Neuronal stem cell (in vitro differentiated cells): ENCODE data around the gene HOXB8.

ENCODE experiments used
- DNase-seq: peaks from one replicate; pipeline ENCODE4 v3.0.0-alpha.2; 2013; ENCODE audit warnings: low spot score
- H2AFZ ChIP-seq: one replicate; pipeline ENCODE4 v1.6.1; 2013; ENCODE audit warnings: mild to moderate bottlenecking, low read length, inconsistent platforms
- H2AK5ac ChIP-seq: 2 replicates; pipeline ENCODE4 v1.6.1; 2013; ENCODE audit warnings: low read depth, mild to moderate bottlenecking, inconsistent platforms, low read length, moderate library complexity, mixed read lengths
- H2BK120ac ChIP-seq: 2 replicates; pipeline ENCODE4 v1.6.1; 2013; ENCODE audit warnings: low read depth, mild to moderate bottlenecking, inconsistent platforms, low read length, moderate library complexity, mixed read lengths
- H2BK12ac ChIP-seq: one replicate; pipeline ENCODE4 v1.6.1; 2013; ENCODE audit warnings: low read length, inconsistent platforms
- H2BK15ac ChIP-seq: 2 replicates; pipeline ENCODE4 v1.6.1; 2013; ENCODE audit warnings: mild to moderate bottlenecking, low read length, inconsistent platforms, mixed read lengths
- H2BK5ac ChIP-seq: one replicate; pipeline ENCODE4 v1.6.1; 2013; ENCODE audit warnings: inconsistent platforms, mild to moderate bottlenecking, low read length, moderate library complexity
- H3K14ac ChIP-seq: one replicate; pipeline ENCODE4 v1.6.1; 2013; ENCODE audit warnings: low read length, inconsistent platforms
- H3K18ac ChIP-seq: 2 replicates; pipeline ENCODE4 v1.6.1; 2013; ENCODE audit warnings: low read length, inconsistent platforms
- H3K23ac ChIP-seq: 2 replicates; pipeline ENCODE4 v1.6.1; 2013; ENCODE audit warnings: low read depth, mild to moderate bottlenecking, mixed read lengths, low read length, inconsistent platforms; ENCODE audit not compliant: poor library complexity
- H3K27ac ChIP-seq: replicated peaks from 3 replicates; pipeline ENCODE4 v1.5.1; 2013; ENCODE audit warnings: low read length, inconsistent platforms
- H3K27me3 ChIP-seq, 3 experiments: 2 replicates each; pipeline ENCODE4 v1.6.1; 2013; ENCODE audit warnings: low read length in 3 of 3, mild to moderate bottlenecking in 2 of 3, inconsistent platforms in 1 of 3, low read depth in 1 of 3, mixed read lengths in 1 of 3, moderate library complexity in 1 of 3; ENCODE audit not compliant: control insufficient read depth in 3 of 3, insufficient read depth in 3 of 3
- H3K36me3 ChIP-seq, 2 donors: replicated peaks in 1 of 2; 2 replicates each; pipeline ENCODE4 v1.6.1; 2013; ENCODE audit warnings: low read length in 2 of 2; ENCODE audit not compliant: control insufficient read depth in 2 of 2, insufficient read depth in 2 of 2
- H3K4ac ChIP-seq: 2 replicates; pipeline ENCODE4 v1.6.1; 2013; ENCODE audit warnings: inconsistent platforms, mild to moderate bottlenecking, low read length, moderate library complexity
- H3K4me1 ChIP-seq, 2 donors: 1 replicate in 1 of 2; 2 replicates in 1 of 2; pipeline ENCODE4 v1.6.1; 2013; ENCODE audit warnings: low read length in 2 of 2, low read depth in 1 of 2; ENCODE audit not compliant: control insufficient read depth in 2 of 2, insufficient read depth in 1 of 2
- H3K4me2 ChIP-seq: one replicate; pipeline ENCODE4 v1.6.1; 2013; ENCODE audit warnings: mild to moderate bottlenecking, low read length, inconsistent platforms; ENCODE audit not compliant: insufficient read depth, poor library complexity, severe bottlenecking
- H3K4me3 ChIP-seq, 2 donors: 2 replicates each; pipeline ENCODE4 v1.5.1; 2013; ENCODE audit warnings: low read length in 2 of 2, mild to moderate bottlenecking in 2 of 2, inconsistent platforms in 1 of 2, moderate library complexity in 1 of 2
- H3K79me1 ChIP-seq: one replicate; pipeline ENCODE4 v1.6.1; 2013; ENCODE audit warnings: low read depth, mild to moderate bottlenecking, inconsistent platforms, low read length, moderate library complexity
- H3K9ac ChIP-seq: one replicate; pipeline ENCODE4 v1.6.1; 2013; ENCODE audit warnings: mild to moderate bottlenecking, low read depth, low read length, inconsistent platforms; ENCODE audit not compliant: poor library complexity
- H3K9me3 ChIP-seq, 2 donors: replicated peaks in 1 of 2; 2 replicates each; pipeline versions ENCODE3 to v1.6.1; 2013; ENCODE audit warnings: low read length in 2 of 2, mild to moderate bottlenecking in 2 of 2, inconsistent platforms in 1 of 2, low read depth in 1 of 2, mixed read lengths in 1 of 2, moderate library complexity in 1 of 2; ENCODE audit not compliant: control insufficient read depth in 2 of 2, insufficient read depth in 1 of 2
- H4K8ac ChIP-seq: one replicate; pipeline ENCODE4 v1.6.1; 2013; ENCODE audit warnings: low read depth, mild to moderate bottlenecking, inconsistent platforms, low read length, moderate library complexity
- H4K91ac ChIP-seq: one replicate; pipeline ENCODE4 v1.6.1; 2013; ENCODE audit warnings: low read length, low read depth, mild to moderate bottlenecking, inconsistent platforms; ENCODE audit not compliant: poor library complexity
- WGBS, 2 donors: extraction: QIAGEN DNeasy Blood & Tissue Kit; methylation state at CpG; one replicate each; pipeline ENCODE4 v1.1.7; 2013; ENCODE audit warnings: missing lambda C conversion rate in 2 of 2, mixed read lengths in 1 of 2; ENCODE audit not compliant: insufficient read length in 2 of 2, insufficient replicate concordance in 1 of 2; ENCODE audit errors: extremely low coverage in 2 of 2; 5-methylcytosine and 5-hydroxymethylcytosine counted together

HOXB8 gene

DNA sequence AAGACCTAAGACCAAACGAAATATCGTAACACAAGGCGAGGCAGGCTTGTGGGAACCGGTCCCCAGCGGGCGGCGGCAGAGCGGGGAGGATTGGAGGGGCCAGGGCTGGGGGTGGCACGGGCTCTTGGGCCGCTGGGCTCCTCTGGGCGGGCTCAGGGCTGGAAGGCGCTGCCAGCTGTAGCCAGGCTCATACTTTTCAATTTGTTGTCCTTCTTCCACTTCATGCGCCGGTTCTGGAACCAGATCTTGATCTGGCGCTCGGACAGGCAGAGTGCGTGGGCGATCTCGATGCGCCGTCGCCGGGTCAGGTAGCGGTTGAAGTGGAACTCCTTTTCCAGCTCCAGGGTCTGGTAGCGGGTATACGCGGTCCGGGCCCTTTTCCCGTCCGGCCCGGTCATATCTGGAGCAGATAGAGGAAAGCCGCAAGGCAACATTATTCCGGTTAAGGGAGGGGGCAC lies 23.0 kb downstream of the HOXB8 start:
- H3K79me1 ChIP-seq, result no peaks in the 10 kb centered on the region
- no CpG with 5 or more reads among the region's 33 CpGs for WGBS, 2 donors
- no peak overlapping the region for H3K4me2 ChIP-seq
- no peak overlapping the region for H3K9ac ChIP-seq
- no peak overlapping the region for H2BK12ac ChIP-seq
- H3K4me1 ChIP-seq, result no peaks in the 10 kb centered on the region
- no peak overlapping the region for H2AK5ac ChIP-seq
- no peak overlapping the region for H4K91ac ChIP-seq
- H3K27ac ChIP-seq, result no peak overlapping the region
- no peak overlapping the region for H3K4me3 ChIP-seq
- no peak overlapping the region for H3K14ac ChIP-seq
- H3K36me3 ChIP-seq, result no peaks in the 10 kb centered on the region
- peaks cover 62 to 100% (median 100%) of the 10 kb centered on the region in 3 experiments for H3K27me3 ChIP-seq
- no peak overlapping the region for H3K4ac ChIP-seq
- no peak overlapping the region for H2BK120ac ChIP-seq
- no peak overlapping the region for H2AFZ ChIP-seq
- peaks cover 0 to 3% of the 10 kb centered on the region in 2 donors for H3K9me3 ChIP-seq
- no peak overlapping the region for H3K23ac ChIP-seq
- H3K18ac ChIP-seq, result no peak overlapping the region
- H4K8ac ChIP-seq, result no peak overlapping the region
- no peak overlapping the region for H2BK15ac ChIP-seq
- DNase-seq, result no peak
- no peak overlapping the region for H2BK5ac ChIP-seq

DNA sequence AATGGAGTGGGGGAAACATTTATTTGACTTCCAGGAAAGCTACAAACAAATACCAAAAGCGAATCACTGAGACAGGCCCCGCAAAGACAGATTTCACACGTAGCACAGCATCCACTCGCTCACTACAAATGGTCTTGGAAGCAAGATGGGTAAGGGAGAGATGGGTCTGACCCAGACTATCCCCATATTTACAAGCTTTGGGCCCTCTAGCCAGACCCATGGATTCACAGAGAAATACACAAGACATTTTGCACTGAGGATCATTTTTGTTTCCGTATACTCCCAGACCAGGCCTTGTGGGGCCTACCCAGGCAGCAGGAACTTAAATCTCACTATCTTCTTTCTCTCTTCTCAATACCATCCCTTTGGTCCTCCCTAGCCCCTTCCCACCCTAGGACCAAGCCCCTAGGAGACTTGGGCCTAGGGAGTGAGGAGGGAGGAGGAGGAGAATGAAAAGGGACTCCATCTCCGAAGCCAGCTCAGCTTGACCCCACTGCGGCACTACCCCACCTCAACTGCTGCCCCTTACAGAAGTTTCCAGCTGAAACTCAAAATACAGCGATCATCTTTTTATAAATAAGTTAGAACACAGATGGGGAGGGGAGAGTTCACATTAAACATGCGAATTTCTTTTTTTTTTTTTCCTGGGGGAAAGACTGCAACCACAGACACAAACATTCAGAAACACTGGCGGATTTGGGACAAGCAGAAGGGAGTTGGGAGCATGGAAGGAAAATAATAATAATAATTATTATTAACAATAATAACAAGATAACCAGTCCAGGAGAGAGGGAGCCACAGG lies 23.6 kb downstream of the HOXB8 start:
- H2AFZ ChIP-seq, result no peak overlapping the region
- no peak for DNase-seq

DNA sequence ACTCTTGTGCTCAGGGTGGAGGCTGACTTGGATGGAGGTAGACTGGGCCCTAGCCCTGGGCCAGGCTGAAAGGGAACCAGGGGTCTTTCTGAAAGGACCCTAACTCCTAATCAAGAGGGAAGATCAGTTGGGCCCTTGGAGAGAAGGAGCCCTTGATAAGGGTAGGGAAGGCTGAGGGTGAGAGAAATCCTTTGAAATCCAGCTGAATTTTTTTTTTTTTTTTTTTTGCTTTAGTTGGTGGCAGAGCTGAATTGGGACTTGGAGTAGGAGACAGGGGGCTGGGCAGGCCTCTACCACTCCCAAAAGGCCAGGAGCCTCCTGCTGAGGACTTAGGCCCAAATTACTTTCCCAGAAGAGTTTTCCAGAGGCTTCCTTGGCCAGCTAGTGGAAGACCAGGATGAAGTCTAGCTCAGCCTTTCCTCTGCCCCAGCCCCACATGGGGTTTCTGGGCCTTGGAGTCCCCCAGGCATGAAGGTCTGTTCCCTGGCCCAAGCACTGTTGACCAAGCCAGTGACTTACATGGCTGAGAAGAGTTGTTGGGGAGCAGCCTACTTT lies 24.4 kb downstream of the HOXB8 start:
- Histone ChIP-seq H4K91ac (no peak overlapping the region), H2BK12ac (no peak overlapping the region), H3K23ac (no peak overlapping the region), H2AK5ac (no peak overlapping the region), H3K4me1 (no peaks in the 10 kb centered on the region), H3K79me1 (no peaks in the 10 kb centered on the region), H3K4me2 (no peak overlapping the region), H2BK5ac (no peak overlapping the region), H3K9ac (no peak overlapping the region), H3K4ac (no peak overlapping the region), H2BK15ac (no peak overlapping the region), H3K27ac (no peak overlapping the region), H4K8ac (no peak overlapping the region), H3K27me3 (peaks cover 58 to 100% (median 100%) of the 10 kb centered on the region in 3 experiments), H2AFZ (no peak overlapping the region), H3K4me3 (no peak overlapping the region), H3K36me3 (no peaks in the 10 kb centered on the region), H3K14ac (no peak overlapping the region), H3K18ac (no peak overlapping the region), H2BK120ac (no peak overlapping the region), H3K9me3 (peaks cover 0 to 1% of the 10 kb centered on the region in 2 donors)
- DNase-seq, result no peak

More for the DNA sequence above, 23.6 kb downstream of the HOXB8 start:
- no peak overlapping the region for H4K8ac ChIP-seq
- H4K91ac ChIP-seq, result no peak overlapping the region
- WGBS, 2 donors, result no CpG with 5 or more reads among the region's 10 CpGs
- H3K4me2 ChIP-seq, result no peak overlapping the region
- H3K14ac ChIP-seq, result no peak overlapping the region
- H2AK5ac ChIP-seq, result no peak overlapping the region
- no peak overlapping the region for H3K23ac ChIP-seq
- no peak overlapping the region for H3K18ac ChIP-seq
- peaks cover 59 to 100% (median 100%) of the 10 kb centered on the region in 3 experiments for H3K27me3 ChIP-seq
- peaks cover 0 to 1% of the 10 kb centered on the region in 2 donors for H3K9me3 ChIP-seq
- no peaks in the 10 kb centered on the region for H3K4me1 ChIP-seq
- H3K27ac ChIP-seq, result no peak overlapping the region
- H2BK5ac ChIP-seq, result no peak overlapping the region
- H2BK120ac ChIP-seq, result no peak overlapping the region
- no peak overlapping the region for H3K4me3 ChIP-seq
- no peak overlapping the region for H2BK15ac ChIP-seq
- H3K4ac ChIP-seq, result no peak overlapping the region
- no peaks in the 10 kb centered on the region for H3K79me1 ChIP-seq
- no peaks in the 10 kb centered on the region for H3K36me3 ChIP-seq
- H3K9ac ChIP-seq, result no peak overlapping the region
- H2BK12ac ChIP-seq, result no peak overlapping the region

DNA sequence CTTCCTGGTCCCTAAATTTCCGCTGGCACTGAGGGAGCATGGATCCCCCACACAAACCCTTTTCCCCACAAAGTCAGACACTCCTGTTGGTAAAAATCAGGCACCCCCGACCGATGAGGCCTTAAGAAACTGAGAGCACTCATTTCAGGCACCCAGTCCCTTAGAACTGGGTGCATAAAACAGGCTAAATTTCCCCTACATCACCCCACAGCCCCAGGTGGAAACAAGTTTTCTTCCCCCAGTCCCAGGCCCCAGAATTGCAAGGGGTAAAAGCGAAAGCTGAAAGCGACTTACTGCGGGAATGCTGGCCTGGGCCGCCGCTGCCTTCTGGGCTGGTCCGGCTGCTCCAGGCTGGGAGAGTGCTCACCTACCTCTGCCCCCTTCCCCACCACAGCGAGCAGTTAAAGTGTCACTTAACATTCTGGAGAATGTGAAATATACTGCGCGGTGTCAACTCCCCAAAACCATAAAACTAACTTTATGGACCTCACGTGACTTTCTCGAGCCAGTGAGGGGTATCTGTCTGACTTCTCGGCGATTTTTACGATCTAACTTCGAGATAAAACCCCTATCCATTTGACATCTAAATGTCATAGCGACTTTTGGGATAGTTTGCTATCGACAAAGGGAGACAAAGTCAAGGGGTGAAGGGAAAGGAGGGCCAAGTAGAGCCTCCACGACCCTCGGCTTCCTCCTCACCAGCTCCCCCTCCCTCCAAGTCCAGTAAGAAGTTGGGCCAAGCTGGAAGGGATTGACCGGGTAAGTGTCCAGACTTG lies 25.1 kb downstream of the HOXB8 start, which contains the start of gene HOXB3:
Gene HOXB3 (minus strand): TSS at position 411 of the 776 bp plus-strand sequence. CDS start 37,767 bp downstream, outside the sequence.
- peaks cover 58 to 100% (median 100%) of the 10 kb centered on the region in 3 experiments for H3K27me3 ChIP-seq
- H3K36me3 ChIP-seq, result no peaks in the 10 kb centered on the region
- no peak within 1 kb of the TSS for H4K91ac ChIP-seq
- H3K9me3 ChIP-seq, result peaks cover 0 to 1% of the 10 kb centered on the region in 2 donors
- no peak within 1 kb of the TSS for H2AK5ac ChIP-seq
- no peak within 1 kb of the TSS for H3K9ac ChIP-seq
- no peaks in the 10 kb centered on the region for H3K79me1 ChIP-seq
- WGBS, 2 donors, result no CpG with 5 or more reads among the region's 23 CpGs
- no peak within 1 kb of the TSS for H4K8ac ChIP-seq
- no peak within 1 kb of the TSS for H2BK120ac ChIP-seq
- H3K4me2 ChIP-seq, result no peak within 1 kb of the TSS
- no peak within 1 kb of the TSS for H3K4ac ChIP-seq
- H3K18ac ChIP-seq, result no peak within 1 kb of the TSS
- H2BK5ac ChIP-seq, result no peak within 1 kb of the TSS
- H2BK12ac ChIP-seq, result no peak within 1 kb of the TSS
- H2BK15ac ChIP-seq, result no peak within 1 kb of the TSS
- no peak within 1 kb of the TSS for H3K27ac ChIP-seq
- H3K14ac ChIP-seq, result no peak within 1 kb of the TSS
- no peak within 1 kb of the TSS for H2AFZ ChIP-seq
- no peak for DNase-seq
- H3K23ac ChIP-seq, result no peak within 1 kb of the TSS
- no peaks in the 10 kb centered on the region for H3K4me1 ChIP-seq
- no peak within 1 kb of the TSS for H3K4me3 ChIP-seq
